ENCODE results near the gene CDC42BPG. TPM values are rescaled to one million over a fixed set of nuclear protein-coding genes. Genes with fewer than 3 reads are reported as not detected.
"Not testable (repeated sequence)": the region's sequence is repeated elsewhere in the genome, so short reads cannot be mapped to it uniquely, and the experiment has no call there.

The CDC42BPG gene
- total RNA-seq, 1 donor from 2014 or later: under 0.01 TPM

GRCh38 chr11:64851831-64852351 lies 7.4 kb upstream of the CDC42BPG start:
- Histone ChIP-seq H3K4me1 (ENCODE audit: control insufficient read depth in 3 of 3, insufficient read depth in 3 of 3, low read length in 3 of 3) (peaks cover 57 to 88% (median 87%) of the 10 kb centered on the region in 3 donors), H3K9ac (ENCODE audit: low read depth in 1 of 3, low read length in 3 of 3) (peak overlapping the region in 1 of 3 donors; percentile 40), H3K4me3 (ENCODE audit: low read length in 3 of 3) (no peak overlapping the region), H3K27ac (ENCODE audit: low read depth, low read length) (no peak overlapping the region), H3K36me3 (ENCODE audit: control insufficient read depth in 3 of 3, insufficient read depth in 3 of 3, low read length in 3 of 3) (peaks cover 3 to 8% (median 3%) of the 10 kb centered on the region in 3 donors), H3K27me3 (ENCODE audit: control insufficient read depth in 3 of 3, insufficient read depth in 3 of 3, low read length in 3 of 3) (no peaks in the 10 kb centered on the region), H3K9me3 (ENCODE audit: control insufficient read depth in 3 of 3, low read length in 3 of 3) (no peaks in the 10 kb centered on the region)

DNA sequence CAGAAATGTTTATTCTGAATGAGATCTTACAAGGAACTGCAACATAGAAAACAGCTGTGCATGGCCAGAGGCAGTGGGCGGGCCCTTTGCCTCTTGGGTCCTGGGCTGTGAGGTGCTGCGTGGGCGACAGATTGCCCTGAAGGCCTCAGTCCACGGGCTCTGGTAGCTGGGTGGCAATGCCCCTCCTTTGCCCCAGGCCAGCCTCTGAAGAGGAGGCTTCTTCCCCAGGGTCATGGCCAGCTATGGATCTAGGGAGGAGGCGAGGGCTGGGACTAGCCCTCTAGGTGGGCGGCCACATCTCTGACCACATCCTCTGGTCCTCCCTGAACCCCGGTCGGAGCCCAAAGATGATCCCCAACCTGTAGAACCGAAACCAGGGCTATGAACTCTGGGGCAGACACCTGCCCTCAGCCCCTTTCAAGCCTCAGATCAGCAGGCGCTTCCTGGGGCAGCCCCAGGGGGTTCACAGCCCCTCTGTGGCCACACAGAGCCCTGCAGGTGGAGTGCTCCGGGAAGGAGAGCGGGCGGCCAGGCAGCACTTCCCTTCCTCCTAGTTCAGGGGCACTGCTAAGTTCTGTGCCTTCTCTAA lies 6.6 kb upstream of the CDC42BPG start:
- H3K9ac ChIP-seq (ENCODE audit: low read depth in 1 of 3, low read length in 3 of 3): peak overlapping the region in 1 of 3 donors; percentile 40
- no peaks in the 10 kb centered on the region for H3K27me3 ChIP-seq (ENCODE audit: control insufficient read depth in 3 of 3, insufficient read depth in 3 of 3, low read length in 3 of 3)
- no peak overlapping the region for H3K4me3 ChIP-seq (ENCODE audit: low read length in 3 of 3)
- peaks cover 49 to 80% (median 79%) of the 10 kb centered on the region in 3 donors for H3K4me1 ChIP-seq (ENCODE audit: control insufficient read depth in 3 of 3, insufficient read depth in 3 of 3, low read length in 3 of 3)
- H3K9me3 ChIP-seq (ENCODE audit: control insufficient read depth in 3 of 3, low read length in 3 of 3): no peaks in the 10 kb centered on the region
- peaks cover 3 to 6% (median 3%) of the 10 kb centered on the region in 3 donors for H3K36me3 ChIP-seq (ENCODE audit: control insufficient read depth in 3 of 3, insufficient read depth in 3 of 3, low read length in 3 of 3)
- peak overlapping the region; percentile 19 for H3K27ac ChIP-seq (ENCODE audit: low read depth, low read length)

- Histone ChIP-seq H3K36me3 (ENCODE audit: control insufficient read depth in 3 of 3, insufficient read depth in 3 of 3, low read length in 3 of 3) (peaks cover 2 to 6% (median 3%) of the 10 kb centered on the region in 3 donors), H3K4me1 (ENCODE audit: control insufficient read depth in 3 of 3, insufficient read depth in 3 of 3, low read length in 3 of 3) (peaks cover 36 to 67% (median 66%) of the 10 kb centered on the region in 3 donors)
Measured at GRCh38 chr11:64849598-64850356, 5.3 kb upstream of the CDC42BPG start.

GRCh38 chr11:64848826-64849597 lies 4.6 kb upstream of the CDC42BPG start:
- no peak overlapping the region for H3K4me3 ChIP-seq (ENCODE audit: low read length in 3 of 3)
- H3K4me1 ChIP-seq (ENCODE audit: control insufficient read depth in 3 of 3, insufficient read depth in 3 of 3, low read length in 3 of 3): peaks cover 29 to 61% (median 58%) of the 10 kb centered on the region in 3 donors
- H3K9me3 ChIP-seq (ENCODE audit: control insufficient read depth in 3 of 3, low read length in 3 of 3): no peaks in the 10 kb centered on the region
- H3K36me3 ChIP-seq (ENCODE audit: control insufficient read depth in 3 of 3, insufficient read depth in 3 of 3, low read length in 3 of 3): peaks cover 0 to 3% (median 2%) of the 10 kb centered on the region in 3 donors
- H3K9ac ChIP-seq (ENCODE audit: low read depth in 1 of 3, low read length in 3 of 3): peak overlapping the region in 1 of 3 donors; percentile 50
- H3K27me3 ChIP-seq (ENCODE audit: control insufficient read depth in 3 of 3, insufficient read depth in 3 of 3, low read length in 3 of 3): peaks cover 0 to under 1% (median 0%) of the 10 kb centered on the region in 3 donors
- H3K27ac ChIP-seq (ENCODE audit: low read depth, low read length): no peak overlapping the region

More at GRCh38 chr11:64849598-64850356, 5.3 kb upstream of the CDC42BPG start:
- H3K9ac ChIP-seq (ENCODE audit: low read depth in 1 of 3, low read length in 3 of 3): peak overlapping the region in 1 of 3 donors; percentile 45
- peak overlapping the region; percentile 54 for H3K27ac ChIP-seq (ENCODE audit: low read depth, low read length)
- no peak overlapping the region for H3K4me3 ChIP-seq (ENCODE audit: low read length in 3 of 3)
- no peaks in the 10 kb centered on the region for H3K27me3 ChIP-seq (ENCODE audit: control insufficient read depth in 3 of 3, insufficient read depth in 3 of 3, low read length in 3 of 3)
- no peaks in the 10 kb centered on the region for H3K9me3 ChIP-seq (ENCODE audit: control insufficient read depth in 3 of 3, low read length in 3 of 3)

DNA sequence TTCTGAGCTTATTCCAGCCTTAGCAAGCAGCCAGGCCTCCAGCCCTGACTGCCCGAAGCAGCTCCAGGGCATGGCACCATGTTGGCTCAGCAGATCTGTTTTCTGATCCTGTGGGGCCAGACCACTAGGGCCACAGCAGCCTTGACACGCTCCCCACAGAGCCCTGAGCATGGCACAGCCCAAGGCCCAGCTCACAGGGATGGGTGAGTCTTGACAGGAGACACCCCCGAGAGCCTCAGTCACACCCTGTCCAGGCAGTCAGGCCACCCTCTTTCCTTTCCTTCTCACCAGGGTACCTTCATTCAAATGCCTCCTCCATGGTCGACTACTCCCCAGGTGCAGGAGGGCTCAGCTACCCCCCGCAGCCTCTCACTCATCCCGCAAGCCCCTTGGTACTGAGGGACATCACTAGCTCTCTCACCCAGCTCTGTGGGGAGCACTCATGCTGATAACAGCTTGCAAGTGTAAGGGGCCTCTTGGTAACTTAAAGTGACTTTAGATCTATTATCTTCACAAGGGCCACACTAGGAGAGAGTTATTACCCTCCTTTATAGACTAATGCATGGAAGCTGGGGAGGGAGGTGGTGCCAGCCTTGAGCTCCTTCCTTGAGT lies 3.9 kb upstream of the CDC42BPG start:
- Histone ChIP-seq H3K36me3 (ENCODE audit: control insufficient read depth in 3 of 3, insufficient read depth in 3 of 3, low read length in 3 of 3) (peaks cover 0 to 3% (median 0%) of the 10 kb centered on the region in 3 donors), H3K9ac (ENCODE audit: low read depth in 1 of 3, low read length in 3 of 3) (peak overlapping the region in 1 of 3 donors; percentile 50), H3K4me1 (ENCODE audit: control insufficient read depth in 3 of 3, insufficient read depth in 3 of 3, low read length in 3 of 3) (peaks cover 28 to 57% (median 51%) of the 10 kb centered on the region in 3 donors), H3K27me3 (ENCODE audit: control insufficient read depth in 3 of 3, insufficient read depth in 3 of 3, low read length in 3 of 3) (peaks cover 0 to 3% (median 0%) of the 10 kb centered on the region in 3 donors), H3K9me3 (ENCODE audit: control insufficient read depth in 3 of 3, low read length in 3 of 3) (no peaks in the 10 kb centered on the region), H3K27ac (ENCODE audit: low read depth, low read length) (no peak overlapping the region), H3K4me3 (ENCODE audit: low read length in 3 of 3) (no peak overlapping the region)

GRCh38 chr11:64846998-64847666 lies 2.7 kb upstream of the CDC42BPG start:
- Histone ChIP-seq H3K27ac (ENCODE audit: low read depth, low read length) (no peak overlapping the region), H3K9ac (ENCODE audit: low read depth in 1 of 3, low read length in 3 of 3) (peak overlapping the region in 2 of 3 donors; percentile 29 to 50), H3K36me3 (ENCODE audit: control insufficient read depth in 3 of 3, insufficient read depth in 3 of 3, low read length in 3 of 3) (peaks cover 0 to 3% (median 0%) of the 10 kb centered on the region in 3 donors), H3K4me1 (ENCODE audit: control insufficient read depth in 3 of 3, insufficient read depth in 3 of 3, low read length in 3 of 3) (peaks cover 20 to 45% (median 39%) of the 10 kb centered on the region in 3 donors), H3K4me3 (ENCODE audit: low read length in 3 of 3) (no peak overlapping the region), H3K27me3 (ENCODE audit: control insufficient read depth in 3 of 3, insufficient read depth in 3 of 3, low read length in 3 of 3) (peaks cover 0 to 3% (median 0%) of the 10 kb centered on the region in 3 donors), H3K9me3 (ENCODE audit: control insufficient read depth in 3 of 3, low read length in 3 of 3) (no peaks in the 10 kb centered on the region)

- H3K27ac ChIP-seq (ENCODE audit: low read depth, low read length); H3K27me3 ChIP-seq (ENCODE audit: control insufficient read depth in 3 of 3, insufficient read depth in 3 of 3, low read length in 3 of 3); H3K4me3 ChIP-seq (ENCODE audit: low read length in 3 of 3); H3K36me3 ChIP-seq (ENCODE audit: control insufficient read depth in 3 of 3, insufficient read depth in 3 of 3, low read length in 3 of 3); H3K9ac ChIP-seq (ENCODE audit: low read depth in 1 of 3, low read length in 3 of 3); H3K9me3 ChIP-seq (ENCODE audit: control insufficient read depth in 3 of 3, low read length in 3 of 3): not testable (repeated sequence)
- H3K4me1 ChIP-seq (ENCODE audit: control insufficient read depth in 3 of 3, insufficient read depth in 3 of 3, low read length in 3 of 3): peaks cover 20 to 33% (median 27%) of the 10 kb centered on the region in 3 donors
Measured at GRCh38 chr11:64845776-64846129, 1.3 kb upstream of the CDC42BPG start.

- Histone ChIP-seq H3K36me3 (ENCODE audit: control insufficient read depth in 3 of 3, insufficient read depth in 3 of 3, low read length in 3 of 3) (no peaks in the 10 kb centered on the region), H3K27ac (ENCODE audit: low read depth, low read length) (no peak overlapping the region), H3K4me1 (ENCODE audit: control insufficient read depth in 3 of 3, insufficient read depth in 3 of 3, low read length in 3 of 3) (peaks cover 20 to 31% (median 27%) of the 10 kb centered on the region in 3 donors), H3K27me3 (ENCODE audit: control insufficient read depth in 3 of 3, insufficient read depth in 3 of 3, low read length in 3 of 3) (peaks cover 0 to 3% (median 0%) of the 10 kb centered on the region in 3 donors), H3K9ac (ENCODE audit: low read depth in 1 of 3, low read length in 3 of 3) (no peak overlapping the region), H3K4me3 (ENCODE audit: low read length in 3 of 3) (no peak overlapping the region), H3K9me3 (ENCODE audit: control insufficient read depth in 3 of 3, low read length in 3 of 3) (no peaks in the 10 kb centered on the region)
Measured at GRCh38 chr11:64845129-64845775, 799 bp upstream of the CDC42BPG start.

Data from skeletal muscle tissue (tissue), 4 donors.